SK-N-SH treated with all-trans-retinoic acid at 6 μM for 48 hours (cell line): ENCODE results near the gene KCNJ16.

Source experiments
- ATAC-seq: fragments of 200-7000 bp; cut with Tn5 transposase; 3 replicates; pipeline ENCODE4 v1.9.1; 2020; ENCODE audit warnings: mild to moderate bottlenecking, moderate library complexity
- ARNTL ChIP-seq: fragments of 450-650 bp; formaldehyde crosslinking; IDR thresholded peaks from 2 replicates; pipeline ENCODE4 v1.5.0; 2020; ENCODE audit warnings: low read depth, mild to moderate bottlenecking, moderate library complexity, borderline replicate concordance
- CSDC2 ChIP-seq: fragments of 250-450 bp; sonication (Bioruptor Pico); IDR thresholded peaks from 2 replicates; pipeline ENCODE4 v1.5.0; 2020; ENCODE audit warnings: mild to moderate bottlenecking, moderate library complexity
- ESRRG ChIP-seq: fragments of 250-450 bp; sonication (Bioruptor Pico); IDR thresholded peaks from 2 replicates; pipeline ENCODE4 v1.6.1; 2021; ENCODE audit warnings: mild to moderate bottlenecking
- ISL1 ChIP-seq: fragments of 250-450 bp; sonication (Bioruptor Pico); IDR thresholded peaks from 2 replicates; pipeline ENCODE4 v2.1.2; 2022; ENCODE audit warnings: mild to moderate bottlenecking, moderate library complexity
- OSR1 ChIP-seq: fragments of 250-450 bp; sonication (Bioruptor Pico); IDR thresholded peaks from 2 replicates; pipeline ENCODE4 v1.8.0; 2022; ENCODE audit warnings: moderate library complexity, mild to moderate bottlenecking, inconsistent platforms
- PATZ1 ChIP-seq: fragments of 250-450 bp; sonication (Bioruptor Pico); IDR thresholded peaks from 2 replicates; pipeline ENCODE4 v1.8.0; 2020; ENCODE audit warnings: mild to moderate bottlenecking, moderate library complexity, borderline replicate concordance
- POU6F1 ChIP-seq: fragments of 250-450 bp; sonication (Bioruptor Pico); IDR thresholded peaks from 2 replicates; pipeline ENCODE4 v1.8.0; 2021; ENCODE audit warnings: low read depth, mild to moderate bottlenecking, moderate library complexity, borderline replicate concordance
- PPARA ChIP-seq: fragments of 250-450 bp; sonication (Bioruptor Pico); IDR thresholded peaks from 2 replicates; pipeline ENCODE4 v1.5.0; 2020; ENCODE audit warnings: mild to moderate bottlenecking, borderline replicate concordance
- RARB ChIP-seq: fragments of 250-450 bp; sonication (Bioruptor Pico); IDR thresholded peaks from 2 replicates; pipeline ENCODE4 v1.8.0; 2021; ENCODE audit warnings: mild to moderate bottlenecking, moderate library complexity
- SNAI2 ChIP-seq: fragments of 250-450 bp; sonication (Bioruptor Pico); IDR thresholded peaks from 2 replicates; pipeline ENCODE4 v1.5.0; 2020; ENCODE audit warnings: mild to moderate bottlenecking, moderate library complexity
- TCF4 ChIP-seq: fragments of 250-450 bp; sonication (Bioruptor Pico); IDR thresholded peaks from 2 replicates; pipeline ENCODE4 v1.8.0; 2021; ENCODE audit warnings: mild to moderate bottlenecking, moderate library complexity, borderline replicate concordance
- TOX ChIP-seq: fragments of 250-450 bp; sonication (Bioruptor Pico); IDR thresholded peaks from 2 replicates; pipeline ENCODE4 v1.8.0; 2021; ENCODE audit warnings: mild to moderate bottlenecking, moderate library complexity, borderline replicate concordance
- ZC3H10 ChIP-seq: fragments of 250-450 bp; sonication (Bioruptor Pico); IDR thresholded peaks from 2 replicates; pipeline ENCODE4 v1.5.1; 2021; ENCODE audit warnings: mild to moderate bottlenecking, moderate library complexity
- ZNF565 ChIP-seq: fragments of 450-650 bp; formaldehyde crosslinking; conservative IDR thresholded peaks from 2 replicates; pipeline ENCODE4 v1.5.0; 2020; ENCODE audit warnings: low read depth, mild to moderate bottlenecking, moderate library complexity
- ZNF70 ChIP-seq: fragments of 450-650 bp; formaldehyde crosslinking; IDR thresholded peaks from 2 replicates; pipeline ENCODE4 v1.5.0; 2020; ENCODE audit warnings: mild to moderate bottlenecking, moderate library complexity
- ZNF8 ChIP-seq: fragments of 450-650 bp; formaldehyde crosslinking; IDR thresholded peaks from 2 replicates; pipeline ENCODE4 v1.5.0; 2020; ENCODE audit warnings: mild to moderate bottlenecking, moderate library complexity
- TF ChIP-seq, protein P1 (sequence below): fragments of 250-450 bp; sonication (Bioruptor Pico); IDR thresholded peaks from 2 replicates; pipeline ENCODE4 v1.5.1; 2020; ENCODE audit warnings: low read depth, mild to moderate bottlenecking, moderate library complexity
- TF ChIP-seq, protein P2 (sequence below): fragments of 250-450 bp; sonication (Bioruptor Pico); IDR thresholded peaks from 2 replicates; pipeline ENCODE4 v1.5.0; 2020; ENCODE audit warnings: mild to moderate bottlenecking, moderate library complexity

KCNJ16 gene

GRCh38 chr17:70078994-70079531 lies 4.0 kb downstream of the KCNJ16 start:
- ATAC-seq = no peak
- TF ChIP-seq SNAI2 = no peak
- TF ChIP-seq TCF4 = no peak
- TF ChIP-seq, protein P1, sequence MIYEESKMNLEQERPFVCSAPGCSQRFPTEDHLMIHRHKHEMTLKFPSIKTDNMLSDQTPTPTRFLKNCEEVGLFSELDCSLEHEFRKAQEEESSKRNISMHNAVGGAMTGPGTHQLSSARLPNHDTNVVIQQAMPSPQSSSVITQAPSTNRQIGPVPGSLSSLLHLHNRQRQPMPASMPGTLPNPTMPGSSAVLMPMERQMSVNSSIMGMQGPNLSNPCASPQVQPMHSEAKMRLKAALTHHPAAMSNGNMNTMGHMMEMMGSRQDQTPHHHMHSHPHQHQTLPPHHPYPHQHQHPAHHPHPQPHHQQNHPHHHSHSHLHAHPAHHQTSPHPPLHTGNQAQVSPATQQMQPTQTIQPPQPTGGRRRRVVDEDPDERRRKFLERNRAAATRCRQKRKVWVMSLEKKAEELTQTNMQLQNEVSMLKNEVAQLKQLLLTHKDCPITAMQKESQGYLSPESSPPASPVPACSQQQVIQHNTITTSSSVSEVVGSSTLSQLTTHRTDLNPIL = no peak
- TF ChIP-seq ESRRG = no peak
- TF ChIP-seq ZNF8 (CRISPR knock-in tag) = no peak
- no peak for TF ChIP-seq ISL1 (CRISPR knock-in tag)
- no peak for TF ChIP-seq PATZ1
- TF ChIP-seq, protein P2, sequence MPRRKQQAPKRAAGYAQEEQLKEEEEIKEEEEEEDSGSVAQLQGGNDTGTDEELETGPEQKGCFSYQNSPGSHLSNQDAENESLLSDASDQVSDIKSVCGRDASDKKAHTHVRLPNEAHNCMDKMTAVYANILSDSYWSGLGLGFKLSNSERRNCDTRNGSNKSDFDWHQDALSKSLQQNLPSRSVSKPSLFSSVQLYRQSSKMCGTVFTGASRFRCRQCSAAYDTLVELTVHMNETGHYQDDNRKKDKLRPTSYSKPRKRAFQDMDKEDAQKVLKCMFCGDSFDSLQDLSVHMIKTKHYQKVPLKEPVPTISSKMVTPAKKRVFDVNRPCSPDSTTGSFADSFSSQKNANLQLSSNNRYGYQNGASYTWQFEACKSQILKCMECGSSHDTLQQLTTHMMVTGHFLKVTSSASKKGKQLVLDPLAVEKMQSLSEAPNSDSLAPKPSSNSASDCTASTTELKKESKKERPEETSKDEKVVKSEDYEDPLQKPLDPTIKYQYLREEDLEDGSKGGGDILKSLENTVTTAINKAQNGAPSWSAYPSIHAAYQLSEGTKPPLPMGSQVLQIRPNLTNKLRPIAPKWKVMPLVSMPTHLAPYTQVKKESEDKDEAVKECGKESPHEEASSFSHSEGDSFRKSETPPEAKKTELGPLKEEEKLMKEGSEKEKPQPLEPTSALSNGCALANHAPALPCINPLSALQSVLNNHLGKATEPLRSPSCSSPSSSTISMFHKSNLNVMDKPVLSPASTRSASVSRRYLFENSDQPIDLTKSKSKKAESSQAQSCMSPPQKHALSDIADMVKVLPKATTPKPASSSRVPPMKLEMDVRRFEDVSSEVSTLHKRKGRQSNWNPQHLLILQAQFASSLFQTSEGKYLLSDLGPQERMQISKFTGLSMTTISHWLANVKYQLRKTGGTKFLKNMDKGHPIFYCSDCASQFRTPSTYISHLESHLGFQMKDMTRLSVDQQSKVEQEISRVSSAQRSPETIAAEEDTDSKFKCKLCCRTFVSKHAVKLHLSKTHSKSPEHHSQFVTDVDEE (CRISPR knock-in tag) = no peak
- TF ChIP-seq TOX (CRISPR knock-in tag) = no peak
- no peak for TF ChIP-seq OSR1 (CRISPR knock-in tag)
- no peak for TF ChIP-seq ZNF565
- no peak for TF ChIP-seq ZNF70
- TF ChIP-seq ARNTL (CRISPR knock-in tag) = no peak
- no peak for TF ChIP-seq CSDC2 (CRISPR knock-in tag)

- TF ChIP-seq CSDC2 (CRISPR knock-in tag) (no peak), ISL1 (CRISPR knock-in tag) (no peak), ZNF70 (no peak), ZC3H10 (CRISPR knock-in tag) (no peak), ZNF565 (no peak), ESRRG (no peak), TOX (CRISPR knock-in tag) (no peak), SNAI2 (no peak), POU6F1 (no peak), ZNF8 (CRISPR knock-in tag) (no peak), RARB (CRISPR knock-in tag) (no peak), PPARA (CRISPR knock-in tag) (no peak)
- TF ChIP-seq, protein P1 = no peak
- TF ChIP-seq, protein P2 (CRISPR knock-in tag) = no peak
- ATAC-seq = no peak
These were observed 5.7 kb downstream of the KCNJ16 start for GRCh38 chr17:70080541-70081347.
